CD14-positive monocyte (primary cell): Measurements from ENCODE around the gene SF3A1. TPM values are rescaled to one million over a fixed set of nuclear protein-coding genes. Genes with fewer than 3 reads are reported as not detected.
A peak's percentile ranks its signal among the peaks of the same experiment; 100 is the strongest.

Experiments used
- DNase-seq, 3 donors: peaks; one replicate each; pipeline ENCODE4 v3.0.0-alpha.2; 2011 to 2022
- H2AFZ ChIP-seq: 2 replicates; pipeline ENCODE4 v1.6.0; 2012; ENCODE audit warnings: mild to moderate bottlenecking, low read depth, low read length, inconsistent platforms; ENCODE audit not compliant: insufficient read depth, poor library complexity, severe bottlenecking
- H3K27ac ChIP-seq, 2 donors: 1 replicate in 1 of 2; 2 replicates in 1 of 2; pipeline ENCODE4 v1.5.1; 2012 to 2013; ENCODE audit warnings: low read length in 2 of 2, control low read depth in 1 of 2, inconsistent platforms in 1 of 2, low read depth in 1 of 2, mild to moderate bottlenecking in 1 of 2
- H3K27me3 ChIP-seq, 2 donors: one replicate each; pipeline versions ENCODE4 v1.6.0 to v1.6.1; 2011 to 2013; ENCODE audit warnings: low read length in 2 of 2; ENCODE audit not compliant: control insufficient read depth in 2 of 2, insufficient read depth in 2 of 2
- H3K36me3 ChIP-seq, 2 donors: replicated peaks in 1 of 2; 1 replicate in 1 of 2; 2 replicates in 1 of 2; pipeline versions ENCODE4 v1.5.1 to v1.6.1; 2012 to 2013; ENCODE audit warnings: low read length in 2 of 2, control low read depth in 1 of 2, inconsistent platforms in 1 of 2, mild to moderate bottlenecking in 1 of 2; ENCODE audit not compliant: insufficient read depth in 2 of 2, control insufficient read depth in 1 of 2
- H3K4me1 ChIP-seq, 2 donors: 1 replicate in 1 of 2; 2 replicates in 1 of 2; pipeline versions ENCODE4 v1.5.1 to v1.6.1; 2012 to 2013; ENCODE audit warnings: low read length in 2 of 2, control low read depth in 1 of 2, inconsistent platforms in 1 of 2, mild to moderate bottlenecking in 1 of 2, moderate library complexity in 1 of 2; ENCODE audit not compliant: insufficient read depth in 2 of 2, control insufficient read depth in 1 of 2
- H3K4me2 ChIP-seq: replicated peaks from 2 replicates; pipeline ENCODE3; 2012; ENCODE audit warnings: low read length, moderate library complexity, mild to moderate bottlenecking; ENCODE audit not compliant: poor library complexity, severe bottlenecking; ENCODE audit errors: extremely low read depth
- H3K4me3 ChIP-seq, 3 experiments: fragments of 200-600 bp in 1 of 3; sonication (generic) in 1 of 3; replicated peaks in 1 of 3; 1 replicate in 2 of 3; 2 replicates in 1 of 3; pipeline ENCODE4 v1.5.1; 2011 to 2013; ENCODE audit warnings: low read length in 3 of 3, mild to moderate bottlenecking in 3 of 3, control low read depth in 2 of 3, low read depth in 2 of 3, inconsistent platforms in 1 of 3, moderate library complexity in 1 of 3
- H3K79me2 ChIP-seq: 2 replicates; pipeline ENCODE4 v1.6.0; 2012; ENCODE audit warnings: mild to moderate bottlenecking, control low read depth, inconsistent platforms, low read length, moderate library complexity; ENCODE audit not compliant: insufficient read depth
- H3K9ac ChIP-seq: 2 replicates; pipeline ENCODE4 v1.6.0; 2017; ENCODE audit warnings: low read length, mild to moderate bottlenecking; ENCODE audit not compliant: insufficient read depth, poor library complexity, severe bottlenecking
- H3K9me3 ChIP-seq, 2 donors: replicated peaks in 1 of 2; 1 replicate in 1 of 2; 2 replicates in 1 of 2; pipeline versions ENCODE4 v1.5.1 to v1.6.1; 2012 to 2013; ENCODE audit warnings: low read length in 2 of 2, control low read depth in 1 of 2; ENCODE audit not compliant: control insufficient read depth in 1 of 2, insufficient read depth in 1 of 2
- H4K20me1 ChIP-seq: 2 replicates; pipeline ENCODE4 v1.6.0; 2012; ENCODE audit warnings: mild to moderate bottlenecking, low read length, control low read depth, moderate library complexity; ENCODE audit not compliant: insufficient read depth
- H3K27ac Mint-ChIP-seq, 7 donors: one replicate each; pipeline ENCODE4 v1.8.0; 2020; ENCODE audit warnings: mild to moderate bottlenecking in 7 of 7, mixed read lengths in 7 of 7, moderate library complexity in 6 of 7, inconsistent platforms in 2 of 7
- H3K27me3 Mint-ChIP-seq, 3 donors: one replicate each; pipeline ENCODE4 v1.8.0; 2021 to 2022; ENCODE audit warnings: low read depth in 3 of 3, mild to moderate bottlenecking in 3 of 3, mixed read lengths in 3 of 3, moderate library complexity in 3 of 3, inconsistent platforms in 1 of 3
- H3K36me3 Mint-ChIP-seq, 2 donors: one replicate each; pipeline ENCODE4 v1.8.0; 2020; ENCODE audit warnings: mixed read lengths in 2 of 2, inconsistent platforms in 1 of 2, mild to moderate bottlenecking in 1 of 2
- H3K4me1 Mint-ChIP-seq: one replicate; pipeline ENCODE4 v1.8.0; 2020; ENCODE audit warnings: mild to moderate bottlenecking, mixed read lengths
- H3K4me3 Mint-ChIP-seq, 2 donors: one replicate each; pipeline ENCODE4 v1.8.0; 2020; ENCODE audit warnings: mild to moderate bottlenecking in 2 of 2, mixed read lengths in 2 of 2, moderate library complexity in 1 of 2
- H3K9me3 Mint-ChIP-seq, 7 donors: one replicate each; pipeline ENCODE4 v1.8.0; 2020 to 2022; ENCODE audit warnings: mixed read lengths in 7 of 7, mild to moderate bottlenecking in 6 of 7, moderate library complexity in 6 of 7, inconsistent platforms in 2 of 7
- CTCF ChIP-seq: fragments of 200-600 bp; IDR thresholded peaks from one replicate; pipeline ENCODE4 v1.8.0; 2022; ENCODE audit warnings: antibody characterized with exemption, mild to moderate bottlenecking
- WGBS: methylation state at CpG from one replicate; pipeline ENCODE4 v1.1.5; 2013; ENCODE audit warnings: missing lambda C conversion rate; ENCODE audit not compliant: insufficient coverage; 5-methylcytosine and 5-hydroxymethylcytosine counted together
- intact Hi-C, 2 donors: fragments of 100-400 bp; cut with micrococcal nuclease; formaldehyde crosslinking; loops; one replicate each; pipeline versions ENCODE4 v1.15.0 to v1.15.1; 2023
- polyA plus RNA-seq, 3 donors: library from polyadenylated mRNA; depleted of rRNA in 1 of 3; unstranded in 2 of 3; stranded (reverse) in 1 of 3; fragments of 300-500 nt in 2 of 3; fragments of >200 nt in 1 of 3; fragmentation: Illumina TruSeq in 2 of 3; gene quantifications; 1 replicate in 2 of 3; 2 replicates in 1 of 3; pipeline ENCODE4 v1.2.3, GENCODE V29; 2012 to 2021

Gene SF3A1
- polyA plus RNA-seq, 3 donors, result 34.7 to 102 (median 52.1) TPM

- Mint-ChIP-seq H3K36me3 (peaks cover 33 to 38% of the 10 kb centered on the region in 2 donors), H3K4me3 (peak overlapping the region; percentile 83 to 86)
These were observed 66.7 kb downstream of the SF3A1 start for GRCh38 chr22:30289980-30290313.

More at GRCh38 chr22:30289980-30290313, 66.7 kb downstream of the SF3A1 start:
- H3K4me2 ChIP-seq, result peak overlapping the region; percentile 90
- DNase-seq, result no peak
- H3K27me3 Mint-ChIP-seq, result peaks cover 0 to 2% (median 0%) of the 10 kb centered on the region in 3 donors
- H3K27ac ChIP-seq, result peak overlapping the region; percentile 23 to 43
- H3K4me1 ChIP-seq, result peaks cover 23 to 40% of the 10 kb centered on the region in 2 donors
- peak overlapping the region; percentile 80 for H2AFZ ChIP-seq
- WGBS, result 17% methylated on average over 11 of the region's 12 CpGs
- peak overlapping the region; percentile 6 to 90 (median 82) for H3K27ac Mint-ChIP-seq
- H3K9me3 ChIP-seq, result no peaks in the 10 kb centered on the region
- intact Hi-C loops, result loop anchor here (1.0 to 10.0 kb wide), 4 partner anchors 37 to 185 kb away; partner anchors contain the start of gene TBC1D10A (in 2 of the 2)
- no peak for TF ChIP-seq CTCF
- H4K20me1 ChIP-seq, result peaks cover 7% of the 10 kb centered on the region
- H3K79me2 ChIP-seq, result no peaks in the 10 kb centered on the region
- H3K36me3 ChIP-seq, result peaks cover 30 to 41% of the 10 kb centered on the region in 2 donors
- peaks cover 0 to 4% (median 0%) of the 10 kb centered on the region in 7 donors for H3K9me3 Mint-ChIP-seq
- no peaks in the 10 kb centered on the region for H3K27me3 ChIP-seq
- H3K4me1 Mint-ChIP-seq, result peaks cover 27% of the 10 kb centered on the region
- H3K4me3 ChIP-seq, result peak overlapping the region; percentile 54 to 82 (median 62)
- H3K9ac ChIP-seq, result peak overlapping the region; percentile 65
